IMR-90 (cell line): ENCODE results near the gene PLCL2. TPM values are rescaled to one million over a fixed set of nuclear protein-coding genes. Genes with fewer than 3 reads are reported as not detected.

Experiments used
- ATAC-seq: fragments of 200-7000 bp; cut with Tn5 transposase; 2 replicates; pipeline ENCODE4 v1.9.1; 2020; ENCODE audit warnings: low read depth, mild to moderate bottlenecking, moderate library complexity
- BruUV-seq: library from RNA; stranded (reverse); fragments of 400-500 nt; replicated peaks from 2 replicates; lab custom pipeline; 2021; lab: Mats Ljungman, UMichigan
- CTCF ChIA-PET: fragments of 300-600 bp; formaldehyde crosslinking; extraction: SDS; loops from one replicate; lab custom pipeline; 2021; ENCODE audit warnings: antibody characterized with exemption; lab: Yijun Ruan, JAX
- POLR2A ChIA-PET: fragments of 300-600 bp; sonication (Branson Sonifier 250); formaldehyde crosslinking; loops from one replicate; lab custom pipeline; 2022; ENCODE audit warnings: antibody characterized with exemption; ENCODE audit not compliant: unreplicated experiment; lab: Charles Lee
- DNase-seq: peaks from one replicate; pipeline ENCODE4 v3.0.0; 2013
- H2AFZ ChIP-seq: replicated peaks from 2 replicates; pipeline ENCODE3; 2013; ENCODE audit warnings: low read length, mild to moderate bottlenecking; ENCODE audit not compliant: poor library complexity
- H2AK5ac ChIP-seq: 2 replicates; pipeline ENCODE4 v1.6.1; 2013; ENCODE audit warnings: low read depth, low read length, inconsistent platforms
- H2AK9ac ChIP-seq: replicated peaks from 2 replicates; pipeline ENCODE3; 2013; ENCODE audit warnings: mild to moderate bottlenecking, low read depth, low read length, moderate library complexity; ENCODE audit not compliant: poor library complexity
- H2BK120ac ChIP-seq: 2 replicates; pipeline ENCODE4 v1.6.1; 2013; ENCODE audit warnings: low read depth, low read length, inconsistent platforms
- H2BK15ac ChIP-seq: 3 replicates; pipeline ENCODE4 v1.6.1; 2013; ENCODE audit warnings: low read depth, low read length, inconsistent platforms
- H2BK20ac ChIP-seq: 2 replicates; pipeline ENCODE4 v1.6.1; 2013; ENCODE audit warnings: low read depth, mild to moderate bottlenecking, inconsistent platforms, low read length, moderate library complexity
- H2BK5ac ChIP-seq: 2 replicates; pipeline ENCODE4 v1.6.1; 2013; ENCODE audit warnings: mild to moderate bottlenecking, low read depth, low read length, inconsistent platforms; ENCODE audit not compliant: poor library complexity, severe bottlenecking
- H3K14ac ChIP-seq: replicated peaks from 2 replicates; pipeline ENCODE4 v1.6.1; 2013; ENCODE audit warnings: low read depth, low read length, inconsistent platforms
- H3K18ac ChIP-seq: 2 replicates; pipeline ENCODE4 v1.6.1; 2013; ENCODE audit warnings: low read depth, low read length, control low read depth
- H3K23ac ChIP-seq: 2 replicates; pipeline ENCODE4 v1.6.1; 2013; ENCODE audit warnings: low read depth, low read length, inconsistent platforms
- H3K27ac ChIP-seq: 2 replicates; pipeline ENCODE4 v1.5.1; 2013; ENCODE audit warnings: mild to moderate bottlenecking, control low read depth, low read length; ENCODE audit not compliant: insufficient read depth
- H3K27me3 ChIP-seq: 2 replicates; pipeline ENCODE4 v1.6.1; 2013; ENCODE audit warnings: low read length; ENCODE audit not compliant: control insufficient read depth, insufficient read depth
- H3K36me3 ChIP-seq: 2 replicates; pipeline ENCODE4 v1.6.1; 2013; ENCODE audit warnings: low read length, mixed read lengths; ENCODE audit not compliant: control insufficient read depth, insufficient read depth
- H3K4ac ChIP-seq: 2 replicates; pipeline ENCODE4 v1.6.1; 2013; ENCODE audit warnings: low read depth, low read length, inconsistent platforms
- H3K4me1 ChIP-seq: 2 replicates; pipeline ENCODE4 v1.6.1; 2013; ENCODE audit warnings: low read length, mixed read lengths; ENCODE audit not compliant: control insufficient read depth, insufficient read depth
- H3K4me2 ChIP-seq: 2 replicates; pipeline ENCODE4 v1.6.1; 2013; ENCODE audit warnings: low read depth, mild to moderate bottlenecking, control low read depth, low read length, moderate library complexity
- H3K4me3 ChIP-seq: 2 replicates; pipeline ENCODE4 v1.5.1; 2013; ENCODE audit warnings: low read depth, mild to moderate bottlenecking, control low read depth, low read length, moderate library complexity; ENCODE audit not compliant: insufficient read depth
- H3K56ac ChIP-seq: 2 replicates; pipeline ENCODE4 v1.6.1; 2013; ENCODE audit warnings: low read length, inconsistent platforms; ENCODE audit not compliant: insufficient read depth; ENCODE audit errors: extremely low read depth
- H3K79me1 ChIP-seq, 2 experiments: 2 replicates each; pipeline ENCODE4 v1.6.1; 2013; ENCODE audit warnings: low read length in 2 of 2, inconsistent platforms in 1 of 2, low read depth in 1 of 2
- H3K9ac ChIP-seq: 2 replicates; pipeline ENCODE4 v1.6.1; 2013; ENCODE audit warnings: low read depth, low read length, control low read depth
- H3K9me1 ChIP-seq: 2 replicates; pipeline ENCODE4 v1.6.1; 2013; ENCODE audit warnings: low read length, inconsistent platforms; ENCODE audit not compliant: insufficient read depth
- H3K9me3 ChIP-seq: 2 replicates; pipeline ENCODE4 v1.6.1; 2013; ENCODE audit warnings: low read length; ENCODE audit not compliant: control insufficient read depth, insufficient read depth
- H4K20me1 ChIP-seq: 2 replicates; pipeline ENCODE4 v1.6.1; 2013; ENCODE audit warnings: low read length, inconsistent platforms; ENCODE audit not compliant: insufficient read depth
- H4K5ac ChIP-seq: 2 replicates; pipeline ENCODE4 v1.6.1; 2013; ENCODE audit warnings: mild to moderate bottlenecking, low read depth, low read length, control low read depth
- H4K8ac ChIP-seq, 2 experiments: 2 replicates each; pipeline ENCODE4 v1.6.1; 2013; ENCODE audit warnings: low read depth in 2 of 2, low read length in 2 of 2, control low read depth in 1 of 2, inconsistent platforms in 1 of 2
- H4K91ac ChIP-seq: 2 replicates; pipeline ENCODE4 v1.6.1; 2013; ENCODE audit warnings: low read depth, low read length, inconsistent platforms; ENCODE audit not compliant: insufficient read depth
- BHLHE40 ChIP-seq: fragments of 150-350 bp; IDR thresholded peaks from 2 replicates; pipeline ENCODE4 v1.6.1; 2016; ENCODE audit warnings: mild to moderate bottlenecking, low read depth, low read length
- CEBPB ChIP-seq: IDR thresholded peaks from 2 replicates; pipeline ENCODE4 v1.6.1; 2012; ENCODE audit warnings: low read depth, low read length, improper control_type of control experiment
- CHD1 ChIP-seq: IDR thresholded peaks from 2 replicates; pipeline ENCODE4 v1.6.1; 2012; ENCODE audit warnings: low read depth, low read length, improper control_type of control experiment
- MAFK ChIP-seq: IDR thresholded peaks from 2 replicates; pipeline ENCODE4 v1.6.1; 2012; ENCODE audit warnings: low read depth, low read length, improper control_type of control experiment
- MAZ ChIP-seq: IDR thresholded peaks from 2 replicates; pipeline ENCODE4 v1.6.1; 2012; ENCODE audit warnings: low read depth, mild to moderate bottlenecking, low read length, improper control_type of control experiment, moderate library complexity, borderline replicate concordance
- MXI1 ChIP-seq: IDR thresholded peaks from 2 replicates; pipeline ENCODE4 v1.6.1; 2012; ENCODE audit warnings: low read depth, mild to moderate bottlenecking, low read length, moderate library complexity, borderline replicate concordance
- POLR2A ChIP-seq: IDR thresholded peaks from 2 replicates; pipeline ENCODE4 v1.6.1; 2012; ENCODE audit warnings: mild to moderate bottlenecking, low read depth, low read length
- RAD21 ChIP-seq: IDR thresholded peaks from 2 replicates; pipeline ENCODE4 v1.6.1; 2012; ENCODE audit warnings: low read length, improper control_type of control experiment
- WGBS, 2 experiments: methylation state at CpG; one replicate each; pipeline versions ENCODE4 v1.1.5 to v1.1.7; 2013; ENCODE audit warnings: missing lambda C conversion rate in 2 of 2; ENCODE audit not compliant: insufficient read length in 1 of 2; ENCODE audit errors: extremely low coverage in 2 of 2; 5-methylcytosine and 5-hydroxymethylcytosine counted together
- dilution Hi-C: fragments of 300-500 bp; cut with HindIII; formaldehyde crosslinking; loops from one replicate; pipeline ENCODE4 v1.14.3; 2018; ENCODE audit warnings: low sequenced_read_pairs; ENCODE audit not compliant: unreplicated experiment
- in situ Hi-C: fragments of 300-500 bp; cut with MboI; formaldehyde crosslinking; loops from 3 replicates; pipeline ENCODE4 v1.14.3; 2019; ENCODE audit warnings: low sequenced_read_pairs, inconsistent platforms, mixed read lengths
- intact Hi-C: fragments of 100-400 bp; cut with micrococcal nuclease; formaldehyde crosslinking; loops from 2 replicates; pipeline ENCODE4 v1.10.0; 2022
- polyA plus RNA-seq, 3 experiments: library from polyadenylated mRNA; depleted of rRNA; stranded (reverse); fragments of >200 nt; gene quantifications; 2 replicates each; pipeline ENCODE4 v1.2.3, GENCODE V29; 2012; ENCODE audit warnings: low replicate concordance in 1 of 3
- total RNA-seq: library from RNA; depleted of rRNA; stranded (reverse); fragments of >200 nt; gene quantifications from 2 replicates; pipeline ENCODE4 v1.2.3, GENCODE V29; 2012
- TF ChIP-seq, protein P1 (sequence below): fragments of 150-350 bp; IDR thresholded peaks from 2 replicates; pipeline ENCODE4 v1.6.1; 2016; ENCODE audit warnings: low read depth, mild to moderate bottlenecking, low read length, moderate library complexity, borderline replicate concordance

PLCL2 gene
- total and polyA plus RNA-seq, 2 of the 4 experiments (the other 2 are of a cell fraction) = 0.92 to 3.8 TPM

DNA sequence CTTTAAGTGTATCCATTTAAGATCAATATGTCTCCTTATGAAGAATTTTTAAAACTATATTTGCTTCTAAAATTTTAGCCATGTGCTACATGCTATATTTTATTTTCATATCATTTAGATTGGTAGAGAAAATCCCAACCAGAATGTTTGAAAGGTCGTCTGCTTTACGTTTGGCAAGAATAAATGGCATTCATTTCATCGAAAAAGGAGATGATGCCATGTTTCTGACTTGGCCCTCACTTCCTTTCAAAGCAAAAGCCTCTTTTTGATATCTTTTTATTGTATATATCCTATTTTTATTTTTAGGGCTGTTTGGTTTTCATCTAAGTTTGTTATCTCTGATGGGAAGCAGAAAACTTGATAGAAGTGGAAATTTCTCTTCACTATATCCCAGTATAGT, 176.2 kb downstream of the PLCL2 start:
- Histone ChIP-seq H3K27ac (no peak overlapping the region), H2AK5ac (no peak overlapping the region), H3K27me3 (no peaks in the 10 kb centered on the region), H3K56ac (no peak overlapping the region), H3K4me3 (no peak overlapping the region), H4K20me1 (no peaks in the 10 kb centered on the region), H3K36me3 (no peaks in the 10 kb centered on the region), H4K91ac (no peak overlapping the region), H2AFZ (no peak overlapping the region), H2BK5ac (no peak overlapping the region), H3K23ac (no peak overlapping the region), H3K9me1 (no peaks in the 10 kb centered on the region), H3K14ac (no peak overlapping the region), H3K9ac (no peak overlapping the region), H4K5ac (no peak overlapping the region), H3K4me2 (no peak overlapping the region), H3K9me3 (no peaks in the 10 kb centered on the region), H3K4ac (no peak overlapping the region), H3K18ac (no peak overlapping the region), H4K8ac (no peak overlapping the region), H2BK20ac (no peak overlapping the region), H2AK9ac (no peak overlapping the region), H3K79me1 (no peaks in the 10 kb centered on the region), H3K4me1 (no peaks in the 10 kb centered on the region), H2BK15ac (no peak overlapping the region), H2BK120ac (no peak overlapping the region)
- CTCF ChIA-PET = interaction anchor here (0.7 kb wide), 1 partner anchor 367 kb away, joined by 3 read pairs; no protein-coding TSS in a partner anchor
- DNase-seq = no peak
- no CpG with 5 or more reads among the region's 3 CpGs for WGBS, 2 experiments
- no peak for TF ChIP-seq MAZ
- no peak for TF ChIP-seq MXI1
- no peak for TF ChIP-seq POLR2A
- TF ChIP-seq, protein P1, sequence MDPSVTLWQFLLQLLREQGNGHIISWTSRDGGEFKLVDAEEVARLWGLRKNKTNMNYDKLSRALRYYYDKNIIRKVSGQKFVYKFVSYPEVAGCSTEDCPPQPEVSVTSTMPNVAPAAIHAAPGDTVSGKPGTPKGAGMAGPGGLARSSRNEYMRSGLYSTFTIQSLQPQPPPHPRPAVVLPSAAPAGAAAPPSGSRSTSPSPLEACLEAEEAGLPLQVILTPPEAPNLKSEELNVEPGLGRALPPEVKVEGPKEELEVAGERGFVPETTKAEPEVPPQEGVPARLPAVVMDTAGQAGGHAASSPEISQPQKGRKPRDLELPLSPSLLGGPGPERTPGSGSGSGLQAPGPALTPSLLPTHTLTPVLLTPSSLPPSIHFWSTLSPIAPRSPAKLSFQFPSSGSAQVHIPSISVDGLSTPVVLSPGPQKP = no peak
- no peak for TF ChIP-seq MAFK
- TF ChIP-seq RAD21 = no peak
- no peak for TF ChIP-seq CEBPB
- TF ChIP-seq BHLHE40 = no peak
- TF ChIP-seq CHD1 = no peak
- intact Hi-C loops = no loop called here
- no TSS peak for BruUV-seq
- in situ Hi-C loops = no loop called here
- POLR2A ChIA-PET = interaction anchor here (0.6 kb wide), 1 partner anchor 195 kb away, joined by 4 read pairs; no protein-coding TSS in a partner anchor
- no peak for ATAC-seq
- dilution Hi-C loops = no loop called here
